Mesothelial cell of epicardium (in vitro differentiated cells): ENCODE measurements around the gene TM4SF4. TPM values are rescaled to one million over a fixed set of nuclear protein-coding genes. Genes with fewer than 3 reads are reported as not detected.

Experiments
- DNase-seq, 2 experiments: peaks; one replicate each; pipeline ENCODE4 v3.0.0; 2021; ENCODE audit warnings: low spot score in 2 of 2; ENCODE audit not compliant: unreplicated experiment in 2 of 2
- H3K27ac Mint-ChIP-seq: 2 replicates; pipeline ENCODE4 v1.8.0; 2021; ENCODE audit warnings: mixed read lengths
- H3K27me3 Mint-ChIP-seq: 2 replicates; pipeline ENCODE4 v1.8.0; 2021; ENCODE audit warnings: low read depth, mixed read lengths
- H3K36me3 Mint-ChIP-seq: 2 replicates; pipeline ENCODE4 v1.8.0; 2021; ENCODE audit warnings: mixed read lengths
- H3K4me1 Mint-ChIP-seq: 2 replicates; pipeline ENCODE4 v1.8.0; 2021; ENCODE audit warnings: mixed read lengths
- H3K4me3 Mint-ChIP-seq: 2 replicates; pipeline ENCODE4 v1.8.0; 2021; ENCODE audit warnings: mild to moderate bottlenecking, moderate library complexity, mixed read lengths
- H3K9me3 Mint-ChIP-seq: 2 replicates; pipeline ENCODE4 v1.8.0; 2021; ENCODE audit warnings: mixed read lengths
- total RNA-seq: library from RNA; stranded (reverse); gene quantifications from 3 replicates; pipeline ENCODE4 v1.2.1, GENCODE V29; 2021
- TF ChIP-seq, protein P1 (sequence below): fragments of 200-600 bp; sonication (generic); IDR thresholded peaks from one replicate; pipeline ENCODE4 v1.5.0; 2021; ENCODE audit warnings: antibody characterized with exemption; ENCODE audit not compliant: unreplicated experiment

Gene TM4SF4
- total RNA-seq, 1 donor from 2014 or later = 0.34 TPM

DNA sequence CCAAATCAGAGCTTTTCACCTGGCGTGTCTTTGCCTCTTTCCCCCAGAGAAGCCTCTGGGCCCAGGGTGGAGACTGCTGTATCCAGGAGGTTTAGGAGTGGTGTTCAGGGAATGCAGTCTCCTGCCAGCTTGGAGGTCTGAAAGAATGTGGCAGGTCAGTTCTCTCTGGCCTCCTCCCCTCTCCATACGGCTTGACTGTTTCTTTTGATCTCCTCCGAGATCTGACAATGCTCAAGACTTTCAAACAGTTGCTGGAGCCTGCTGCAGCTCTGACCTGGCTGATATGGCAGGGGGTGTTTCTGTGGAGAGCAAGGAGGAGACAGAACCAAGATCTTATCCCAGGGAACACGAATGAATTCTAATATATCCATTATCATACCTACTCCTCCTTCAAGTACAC is 24.7 kb upstream of the TM4SF4 start:
- no peak overlapping the region for H3K4me3 Mint-ChIP-seq
- H3K27me3 Mint-ChIP-seq = no peaks in the 10 kb centered on the region
- TF ChIP-seq, protein P1, sequence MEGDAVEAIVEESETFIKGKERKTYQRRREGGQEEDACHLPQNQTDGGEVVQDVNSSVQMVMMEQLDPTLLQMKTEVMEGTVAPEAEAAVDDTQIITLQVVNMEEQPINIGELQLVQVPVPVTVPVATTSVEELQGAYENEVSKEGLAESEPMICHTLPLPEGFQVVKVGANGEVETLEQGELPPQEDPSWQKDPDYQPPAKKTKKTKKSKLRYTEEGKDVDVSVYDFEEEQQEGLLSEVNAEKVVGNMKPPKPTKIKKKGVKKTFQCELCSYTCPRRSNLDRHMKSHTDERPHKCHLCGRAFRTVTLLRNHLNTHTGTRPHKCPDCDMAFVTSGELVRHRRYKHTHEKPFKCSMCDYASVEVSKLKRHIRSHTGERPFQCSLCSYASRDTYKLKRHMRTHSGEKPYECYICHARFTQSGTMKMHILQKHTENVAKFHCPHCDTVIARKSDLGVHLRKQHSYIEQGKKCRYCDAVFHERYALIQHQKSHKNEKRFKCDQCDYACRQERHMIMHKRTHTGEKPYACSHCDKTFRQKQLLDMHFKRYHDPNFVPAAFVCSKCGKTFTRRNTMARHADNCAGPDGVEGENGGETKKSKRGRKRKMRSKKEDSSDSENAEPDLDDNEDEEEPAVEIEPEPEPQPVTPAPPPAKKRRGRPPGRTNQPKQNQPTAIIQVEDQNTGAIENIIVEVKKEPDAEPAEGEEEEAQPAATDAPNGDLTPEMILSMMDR = no peak
- peaks cover 8% of the 10 kb centered on the region for H3K36me3 Mint-ChIP-seq
- peaks cover 32% of the 10 kb centered on the region for H3K4me1 Mint-ChIP-seq
- peaks cover 18% of the 10 kb centered on the region for H3K9me3 Mint-ChIP-seq
- no peak for DNase-seq
- peak overlapping the region; percentile 98 for H3K27ac Mint-ChIP-seq

- no peak overlapping the region for H3K4me3 Mint-ChIP-seq
- TF ChIP-seq, protein P1 = no peak
- H3K4me1 Mint-ChIP-seq = peaks cover 37% of the 10 kb centered on the region
- no peak for DNase-seq
- H3K9me3 Mint-ChIP-seq = peaks cover 18% of the 10 kb centered on the region
- peak overlapping the region; percentile 98 for H3K27ac Mint-ChIP-seq
- H3K36me3 Mint-ChIP-seq = peaks cover 8% of the 10 kb centered on the region
- no peaks in the 10 kb centered on the region for H3K27me3 Mint-ChIP-seq
Measured at GRCh38 chr3:149450281-149450680, 24.2 kb upstream of the TM4SF4 start.

DNA sequence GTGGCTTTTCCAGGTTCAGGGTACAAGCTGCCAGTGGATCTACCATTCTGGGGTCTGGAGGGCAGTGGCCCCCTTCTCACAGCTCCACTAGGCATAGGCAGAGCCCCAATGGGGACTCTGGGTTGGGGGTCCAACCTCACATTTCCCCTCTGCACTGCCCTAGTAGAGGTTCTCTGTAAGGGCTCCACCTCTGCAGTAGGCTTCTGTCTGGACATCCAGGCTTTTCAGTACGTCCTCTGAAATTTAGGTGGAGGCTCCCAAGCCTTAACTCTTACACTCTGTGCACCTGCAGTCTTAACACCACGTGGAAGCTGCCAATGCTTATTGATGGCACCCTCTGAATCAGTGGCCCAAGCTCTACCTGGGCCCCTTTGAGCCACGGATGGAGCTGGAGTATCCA is 22.5 kb upstream of the TM4SF4 start:
- no peak for DNase-seq
- peaks cover 8% of the 10 kb centered on the region for H3K36me3 Mint-ChIP-seq
- TF ChIP-seq, protein P1 = no peak
- no peaks in the 10 kb centered on the region for H3K27me3 Mint-ChIP-seq
- H3K9me3 Mint-ChIP-seq = peaks cover 18% of the 10 kb centered on the region
- no peak overlapping the region for H3K4me3 Mint-ChIP-seq
- peaks cover 43% of the 10 kb centered on the region for H3K4me1 Mint-ChIP-seq
- H3K27ac Mint-ChIP-seq = no peak overlapping the region

DNA sequence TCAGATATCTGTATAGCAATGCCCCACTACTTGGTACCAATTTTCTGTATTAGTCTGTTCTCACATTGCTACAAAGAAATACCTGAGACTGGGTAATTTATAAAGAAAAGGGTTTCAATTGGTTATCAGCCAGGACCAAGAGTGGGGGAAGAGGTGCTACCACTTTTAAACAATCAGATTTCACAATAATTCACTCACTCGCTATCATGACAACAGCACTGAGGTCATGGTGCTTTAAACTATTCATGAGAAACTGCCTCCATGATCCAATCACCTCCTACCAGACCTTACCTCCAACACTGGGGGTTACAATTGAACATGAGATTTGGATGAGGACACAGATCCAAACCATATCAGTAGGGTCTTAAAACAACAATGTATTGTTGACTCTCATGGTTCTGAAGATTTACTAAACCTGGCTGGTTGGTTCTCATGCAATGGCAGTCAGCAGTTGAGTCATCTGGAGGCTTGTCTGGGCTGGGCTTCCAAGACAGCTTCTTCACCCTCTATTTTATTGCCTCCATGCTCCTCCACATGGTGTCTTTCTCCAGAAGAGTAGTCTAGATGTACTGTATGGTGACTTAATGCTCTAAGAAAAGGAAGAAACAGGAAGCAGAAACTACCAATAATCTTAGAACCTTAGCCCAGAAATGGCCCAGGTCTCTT is 21.2 kb upstream of the TM4SF4 start:
- no peak overlapping the region for H3K27ac Mint-ChIP-seq
- no peak overlapping the region for H3K4me3 Mint-ChIP-seq
- peaks cover 41% of the 10 kb centered on the region for H3K4me1 Mint-ChIP-seq
- no peaks in the 10 kb centered on the region for H3K27me3 Mint-ChIP-seq
- peaks cover 25% of the 10 kb centered on the region for H3K9me3 Mint-ChIP-seq
- H3K36me3 Mint-ChIP-seq = peaks cover 8% of the 10 kb centered on the region
- TF ChIP-seq, protein P1 = no peak
- no peak for DNase-seq

DNA sequence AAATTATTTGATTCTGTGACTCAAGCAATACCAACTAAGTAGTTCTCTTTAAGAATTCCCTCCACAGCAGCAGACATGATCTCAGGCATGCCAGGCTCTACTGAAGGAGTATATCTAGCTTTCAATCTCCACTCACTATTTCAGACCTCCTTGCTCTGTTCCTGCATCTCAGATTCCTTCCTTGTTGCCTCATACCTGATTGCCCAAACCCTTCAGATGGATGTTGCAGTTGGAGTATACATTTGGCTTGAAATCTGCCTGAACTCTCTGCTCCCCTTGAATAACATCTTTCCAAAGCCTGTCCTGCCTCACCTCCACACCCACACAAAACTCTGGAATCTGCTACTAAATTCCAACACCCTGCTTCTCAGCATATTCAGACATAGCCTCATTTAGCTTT is 19.8 kb upstream of the TM4SF4 start:
- Mint-ChIP-seq H3K4me3 (no peak overlapping the region), H3K36me3 (peaks cover 8% of the 10 kb centered on the region), H3K27me3 (no peaks in the 10 kb centered on the region), H3K4me1 (peaks cover 33% of the 10 kb centered on the region), H3K9me3 (peaks cover 29% of the 10 kb centered on the region), H3K27ac (peak overlapping the region; percentile 23)
- no peak for DNase-seq
- TF ChIP-seq, protein P1 = no peak

DNA sequence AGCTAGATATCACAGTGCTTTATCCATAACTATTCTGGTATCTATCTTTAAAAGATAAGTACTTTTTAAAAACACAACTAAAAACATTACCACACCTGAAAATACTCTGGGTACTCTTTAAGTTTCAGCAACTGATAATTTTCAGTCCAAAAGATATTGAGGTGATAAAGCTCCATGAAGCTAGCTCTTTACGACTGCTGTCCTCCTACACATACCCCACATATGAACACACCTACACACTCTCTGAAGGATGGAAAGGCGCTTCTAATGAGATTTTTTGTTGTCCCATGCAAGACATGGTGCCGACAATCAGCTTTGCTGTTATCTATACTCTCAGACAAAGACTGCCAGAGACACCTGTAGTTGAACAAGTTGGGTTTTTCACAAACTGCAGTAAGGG is 19.1 kb upstream of the TM4SF4 start:
- Mint-ChIP-seq H3K4me3 (no peak overlapping the region), H3K4me1 (peaks cover 31% of the 10 kb centered on the region), H3K27me3 (no peaks in the 10 kb centered on the region), H3K9me3 (peaks cover 29% of the 10 kb centered on the region), H3K36me3 (peaks cover 8% of the 10 kb centered on the region), H3K27ac (peak overlapping the region; percentile 23)
- no peak for DNase-seq
- TF ChIP-seq, protein P1 = no peak
